OCI-LY3 (cell line): ENCODE measurements around the gene NECAB3.

Source experiments
- EZH2phosphoT487 ChIP-seq: fragments of 200-600 bp; shearing (Covaris generic); IDR thresholded peaks from 2 replicates; pipeline ENCODE4 v1.6.1; 2018; ENCODE audit warnings: antibody characterized with exemption, mixed run types, low read depth
- TF ChIP-seq, protein P1 (sequence below): fragments of 200-600, 300-600 bp; sonication (generic); IDR thresholded peaks from 2 replicates; pipeline ENCODE4 v1.5.1; 2014; ENCODE audit warnings: antibody characterized with exemption, low read length, low read depth

GRCh38 chr20:33653900-33654596 lies 20.2 kb downstream of the NECAB3 start:
- TF ChIP-seq EZH2phosphoT487 = no peak
- TF ChIP-seq, protein P1, sequence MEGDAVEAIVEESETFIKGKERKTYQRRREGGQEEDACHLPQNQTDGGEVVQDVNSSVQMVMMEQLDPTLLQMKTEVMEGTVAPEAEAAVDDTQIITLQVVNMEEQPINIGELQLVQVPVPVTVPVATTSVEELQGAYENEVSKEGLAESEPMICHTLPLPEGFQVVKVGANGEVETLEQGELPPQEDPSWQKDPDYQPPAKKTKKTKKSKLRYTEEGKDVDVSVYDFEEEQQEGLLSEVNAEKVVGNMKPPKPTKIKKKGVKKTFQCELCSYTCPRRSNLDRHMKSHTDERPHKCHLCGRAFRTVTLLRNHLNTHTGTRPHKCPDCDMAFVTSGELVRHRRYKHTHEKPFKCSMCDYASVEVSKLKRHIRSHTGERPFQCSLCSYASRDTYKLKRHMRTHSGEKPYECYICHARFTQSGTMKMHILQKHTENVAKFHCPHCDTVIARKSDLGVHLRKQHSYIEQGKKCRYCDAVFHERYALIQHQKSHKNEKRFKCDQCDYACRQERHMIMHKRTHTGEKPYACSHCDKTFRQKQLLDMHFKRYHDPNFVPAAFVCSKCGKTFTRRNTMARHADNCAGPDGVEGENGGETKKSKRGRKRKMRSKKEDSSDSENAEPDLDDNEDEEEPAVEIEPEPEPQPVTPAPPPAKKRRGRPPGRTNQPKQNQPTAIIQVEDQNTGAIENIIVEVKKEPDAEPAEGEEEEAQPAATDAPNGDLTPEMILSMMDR = no peak
